Osteoblast (primary cell): ENCODE results near the gene KCTD10. TPM values are rescaled to one million over a fixed set of nuclear protein-coding genes. Genes with fewer than 3 reads are reported as not detected.
A peak's percentile ranks its signal among the peaks of the same experiment; 100 is the strongest.

ENCODE experiments used
- DNase-seq: peaks from one replicate; pipeline ENCODE4 v3.0.0; 2011; ENCODE audit warnings: low spot score, mixed read lengths; ENCODE audit not compliant: insufficient read length; ENCODE audit errors: missing footprints
- H2AFZ ChIP-seq: 2 replicates; pipeline ENCODE4 v1.6.0; 2011; ENCODE audit warnings: mild to moderate bottlenecking, low read length
- H3K27ac ChIP-seq: 2 replicates; pipeline ENCODE4 v1.5.1; 2011; ENCODE audit warnings: mild to moderate bottlenecking, low read depth, low read length, moderate library complexity
- H3K27me3 ChIP-seq: 2 replicates; pipeline ENCODE4 v1.6.0; 2012; ENCODE audit warnings: mild to moderate bottlenecking, control low read depth, inconsistent platforms, low read length, moderate library complexity; ENCODE audit not compliant: insufficient read depth
- H3K36me3 ChIP-seq: 2 replicates; pipeline ENCODE4 v1.5.1; 2011; ENCODE audit warnings: mild to moderate bottlenecking, low read length, control low read depth, moderate library complexity; ENCODE audit not compliant: insufficient read depth
- H3K4me1 ChIP-seq: 2 replicates; pipeline ENCODE4 v1.5.1; 2011; ENCODE audit warnings: mild to moderate bottlenecking, low read length, control low read depth, moderate library complexity; ENCODE audit not compliant: insufficient read depth
- H3K4me2 ChIP-seq: 2 replicates; pipeline ENCODE4 v1.6.0; 2011; ENCODE audit warnings: mild to moderate bottlenecking, low read length; ENCODE audit not compliant: insufficient read depth
- H3K4me3 ChIP-seq: fragments of 200-600 bp; sonication (generic); 3 replicates; pipeline ENCODE4 v1.5.1; 2012; ENCODE audit warnings: mild to moderate bottlenecking, low read length, inconsistent platforms; ENCODE audit not compliant: insufficient read depth
- H3K79me2 ChIP-seq: 2 replicates; pipeline ENCODE4 v1.6.0; 2012; ENCODE audit warnings: mild to moderate bottlenecking, low read length, control low read depth, inconsistent platforms; ENCODE audit not compliant: insufficient read depth
- H3K9me3 ChIP-seq: 2 replicates; pipeline ENCODE4 v1.5.1; 2011; ENCODE audit warnings: low read depth, low read length, control low read depth
- H4K20me1 ChIP-seq: 2 replicates; pipeline ENCODE4 v1.6.0; 2012; ENCODE audit warnings: mild to moderate bottlenecking, low read length, control low read depth; ENCODE audit not compliant: insufficient read depth
- CTCF ChIP-seq: IDR thresholded peaks from 2 replicates; pipeline ENCODE4 v1.5.1; 2011; ENCODE audit warnings: mild to moderate bottlenecking, low read depth, low read length, moderate library complexity; ENCODE audit errors: extremely low read depth
- total RNA-seq: library from RNA; depleted of rRNA; stranded (reverse); fragments of >200 nt; gene quantifications from 2 replicates; pipeline ENCODE4 v1.2.3, GENCODE V29; 2012

KCTD10 gene
- total RNA-seq, 1 donor = 102 TPM

- H2AFZ ChIP-seq = no peak overlapping the region
- peak overlapping the region; percentile 100 for H3K27ac ChIP-seq
- no peaks in the 10 kb centered on the region for H3K9me3 ChIP-seq
- peak overlapping the region; percentile 22 for H3K4me3 ChIP-seq
- no peak for TF ChIP-seq CTCF
- peaks cover 80% of the 10 kb centered on the region for H3K4me1 ChIP-seq
- H3K36me3 ChIP-seq = peaks cover 42% of the 10 kb centered on the region
- peak; percentile 91 for DNase-seq
- H3K79me2 ChIP-seq = peaks cover 85% of the 10 kb centered on the region
- peak overlapping the region; percentile 78 for H3K4me2 ChIP-seq
- peaks cover 4% of the 10 kb centered on the region for H4K20me1 ChIP-seq
- H3K27me3 ChIP-seq = no peaks in the 10 kb centered on the region
Measured at GRCh38 chr12:109461846-109462756, 15.0 kb downstream of the KCTD10 start.

- H3K9me3 ChIP-seq = no peaks in the 10 kb centered on the region
- H3K79me2 ChIP-seq = peaks cover 85% of the 10 kb centered on the region
- DNase-seq = no peak
- peaks cover 2% of the 10 kb centered on the region for H4K20me1 ChIP-seq
- H3K36me3 ChIP-seq = peaks cover 45% of the 10 kb centered on the region
- peak overlapping the region; percentile 53 for H3K4me2 ChIP-seq
- H3K27me3 ChIP-seq = no peaks in the 10 kb centered on the region
- H2AFZ ChIP-seq = no peak overlapping the region
- H3K27ac ChIP-seq = peak overlapping the region; percentile 100
- TF ChIP-seq CTCF = no peak
- H3K4me1 ChIP-seq = peaks cover 78% of the 10 kb centered on the region
- H3K4me3 ChIP-seq = no peak overlapping the region
Measured at GRCh38 chr12:109461049-109461845, 15.9 kb downstream of the KCTD10 start.

- Histone ChIP-seq H3K4me3 (no peak overlapping the region), H2AFZ (no peak overlapping the region), H3K36me3 (peaks cover 47% of the 10 kb centered on the region), H3K4me1 (peaks cover 78% of the 10 kb centered on the region), H3K4me2 (no peak overlapping the region), H4K20me1 (no peaks in the 10 kb centered on the region), H3K9me3 (no peaks in the 10 kb centered on the region), H3K27me3 (no peaks in the 10 kb centered on the region), H3K27ac (peak overlapping the region; percentile 100), H3K79me2 (peaks cover 85% of the 10 kb centered on the region)
- no peak for TF ChIP-seq CTCF
- no peak for DNase-seq
Measured at GRCh38 chr12:109460538-109460937, 16.6 kb downstream of the KCTD10 start.

GRCh38 chr12:109459247-109459646 lies 17.9 kb downstream of the KCTD10 start:
- no peaks in the 10 kb centered on the region for H3K9me3 ChIP-seq
- H3K4me3 ChIP-seq = no peak overlapping the region
- no peaks in the 10 kb centered on the region for H4K20me1 ChIP-seq
- peaks cover 49% of the 10 kb centered on the region for H3K36me3 ChIP-seq
- H3K4me2 ChIP-seq = peak overlapping the region; percentile 34
- H3K27me3 ChIP-seq = no peaks in the 10 kb centered on the region
- DNase-seq = no peak
- peak overlapping the region; percentile 100 for H3K27ac ChIP-seq
- TF ChIP-seq CTCF = no peak
- peaks cover 84% of the 10 kb centered on the region for H3K79me2 ChIP-seq
- no peak overlapping the region for H2AFZ ChIP-seq
- H3K4me1 ChIP-seq = peaks cover 68% of the 10 kb centered on the region
